ENCODE results near the gene PLXNA1.

Gene PLXNA1

GRCh38 chr3:126982126-126982470 is 817 bp upstream of the PLXNA1 start:
- H3K27ac ChIP-seq (ENCODE audit: low read depth, low read length, severe bottlenecking): no peak overlapping the region
- no peaks in the 10 kb centered on the region for H3K9me3 ChIP-seq (ENCODE audit: control insufficient read depth, low read length)
- WGBS, 2 experiments (ENCODE audit: insufficient coverage in 2 of 2): 22 to 34% methylated on average over 8 to 11 of the region's 12 CpGs
- H3K4me3 ChIP-seq (ENCODE audit: extremely low read depth, insufficient read depth, low read length, poor library complexity, severe bottlenecking): peak overlapping the region; percentile 33
- H3K36me3 ChIP-seq (ENCODE audit: control insufficient read depth, insufficient read depth, low read length): no peaks in the 10 kb centered on the region
- H3K4me1 ChIP-seq (ENCODE audit: control insufficient read depth, insufficient read depth, low read length, poor library complexity, severe bottlenecking): peaks cover 22% of the 10 kb centered on the region

GRCh38 chr3:126983276-126983652 is 349 bp downstream of the PLXNA1 start:
- Histone ChIP-seq H3K9me3 (ENCODE audit: control insufficient read depth, low read length) (no peaks in the 10 kb centered on the region), H3K4me3 (ENCODE audit: extremely low read depth, insufficient read depth, low read length, poor library complexity, severe bottlenecking) (peak overlapping the region; percentile 65), H3K4me1 (ENCODE audit: control insufficient read depth, insufficient read depth, low read length, poor library complexity, severe bottlenecking) (peaks cover 22% of the 10 kb centered on the region), H3K36me3 (ENCODE audit: control insufficient read depth, insufficient read depth, low read length) (peaks cover 3% of the 10 kb centered on the region), H3K27ac (ENCODE audit: low read depth, low read length, severe bottlenecking) (no peak overlapping the region)
- 0% methylated on average over 43 to 60 of the region's 70 CpGs for WGBS, 2 experiments (ENCODE audit: insufficient coverage in 2 of 2)

- H3K9me3 ChIP-seq (ENCODE audit: control insufficient read depth, low read length): no peaks in the 10 kb centered on the region
- 1% methylated on average over 33 to 53 of the region's 61 CpGs for WGBS, 2 experiments (ENCODE audit: insufficient coverage in 2 of 2)
- H3K4me3 ChIP-seq (ENCODE audit: extremely low read depth, insufficient read depth, low read length, poor library complexity, severe bottlenecking): peak overlapping the region; percentile 65
- no peak overlapping the region for H3K27ac ChIP-seq (ENCODE audit: low read depth, low read length, severe bottlenecking)
- peaks cover 6% of the 10 kb centered on the region for H3K36me3 ChIP-seq (ENCODE audit: control insufficient read depth, insufficient read depth, low read length)
- H3K4me1 ChIP-seq (ENCODE audit: control insufficient read depth, insufficient read depth, low read length, poor library complexity, severe bottlenecking): peaks cover 21% of the 10 kb centered on the region
Observed at GRCh38 chr3:126983653-126984390, 907 bp downstream of the PLXNA1 start.

GRCh38 chr3:126984391-126985131 is 1.6 kb downstream of the PLXNA1 start:
- H3K9me3 ChIP-seq (ENCODE audit: control insufficient read depth, low read length): no peaks in the 10 kb centered on the region
- H3K27ac ChIP-seq (ENCODE audit: low read depth, low read length, severe bottlenecking): peak overlapping the region; percentile 39
- WGBS, 2 experiments (ENCODE audit: insufficient coverage in 2 of 2): 67 to 68% methylated on average over 18 to 20 of the region's 21 CpGs
- H3K4me1 ChIP-seq (ENCODE audit: control insufficient read depth, insufficient read depth, low read length, poor library complexity, severe bottlenecking): peaks cover 18% of the 10 kb centered on the region
- H3K36me3 ChIP-seq (ENCODE audit: control insufficient read depth, insufficient read depth, low read length): peaks cover 13% of the 10 kb centered on the region
- peak overlapping the region; percentile 65 for H3K4me3 ChIP-seq (ENCODE audit: extremely low read depth, insufficient read depth, low read length, poor library complexity, severe bottlenecking)

GRCh38 chr3:126985132-126985985 is 2.4 kb downstream of the PLXNA1 start:
- 83 to 85% methylated on average over 13 of the region's 17 CpGs for WGBS, 2 experiments (ENCODE audit: insufficient coverage in 2 of 2)
- Histone ChIP-seq H3K27ac (ENCODE audit: low read depth, low read length, severe bottlenecking) (peak overlapping the region; percentile 29), H3K4me3 (ENCODE audit: extremely low read depth, insufficient read depth, low read length, poor library complexity, severe bottlenecking) (peak overlapping the region; percentile 65), H3K9me3 (ENCODE audit: control insufficient read depth, low read length) (no peaks in the 10 kb centered on the region), H3K36me3 (ENCODE audit: control insufficient read depth, insufficient read depth, low read length) (peaks cover 21% of the 10 kb centered on the region), H3K4me1 (ENCODE audit: control insufficient read depth, insufficient read depth, low read length, poor library complexity, severe bottlenecking) (peaks cover 18% of the 10 kb centered on the region)

GRCh38 chr3:126986001-126986400 is 3.1 kb downstream of the PLXNA1 start:
- Histone ChIP-seq H3K4me3 (ENCODE audit: extremely low read depth, insufficient read depth, low read length, poor library complexity, severe bottlenecking) (no peak overlapping the region), H3K9me3 (ENCODE audit: control insufficient read depth, low read length) (no peaks in the 10 kb centered on the region), H3K27ac (ENCODE audit: low read depth, low read length, severe bottlenecking) (peak overlapping the region; percentile 29), H3K36me3 (ENCODE audit: control insufficient read depth, insufficient read depth, low read length) (peaks cover 28% of the 10 kb centered on the region), H3K4me1 (ENCODE audit: control insufficient read depth, insufficient read depth, low read length, poor library complexity, severe bottlenecking) (peaks cover 18% of the 10 kb centered on the region)
- 77 to 82% methylated on average over 4 to 5 of the region's 9 CpGs for WGBS, 2 experiments (ENCODE audit: insufficient coverage in 2 of 2)

GRCh38 chr3:126987129-126987528 is 4.2 kb downstream of the PLXNA1 start:
- WGBS, 2 experiments (ENCODE audit: insufficient coverage in 2 of 2): 91 to 98% methylated on average over 4 of the region's 4 CpGs
- H3K27ac ChIP-seq (ENCODE audit: low read depth, low read length, severe bottlenecking): no peak overlapping the region
- H3K4me3 ChIP-seq (ENCODE audit: extremely low read depth, insufficient read depth, low read length, poor library complexity, severe bottlenecking): no peak overlapping the region

GRCh38 chr3:126987596-126987995 is 4.7 kb downstream of the PLXNA1 start:
- Histone ChIP-seq H3K9me3 (ENCODE audit: control insufficient read depth, low read length) (no peaks in the 10 kb centered on the region), H3K36me3 (ENCODE audit: control insufficient read depth, insufficient read depth, low read length) (peaks cover 36% of the 10 kb centered on the region), H3K4me3 (ENCODE audit: extremely low read depth, insufficient read depth, low read length, poor library complexity, severe bottlenecking) (no peak overlapping the region), H3K27ac (ENCODE audit: low read depth, low read length, severe bottlenecking) (no peak overlapping the region), H3K4me1 (ENCODE audit: control insufficient read depth, insufficient read depth, low read length, poor library complexity, severe bottlenecking) (peaks cover 18% of the 10 kb centered on the region)
- WGBS, 2 experiments (ENCODE audit: insufficient coverage in 2 of 2): 94 to 96% methylated on average over 8 of the region's 8 CpGs

More at GRCh38 chr3:126987129-126987528, 4.2 kb downstream of the PLXNA1 start:
- peaks cover 18% of the 10 kb centered on the region for H3K4me1 ChIP-seq (ENCODE audit: control insufficient read depth, insufficient read depth, low read length, poor library complexity, severe bottlenecking)
- peaks cover 33% of the 10 kb centered on the region for H3K36me3 ChIP-seq (ENCODE audit: control insufficient read depth, insufficient read depth, low read length)
- H3K9me3 ChIP-seq (ENCODE audit: control insufficient read depth, low read length): no peaks in the 10 kb centered on the region

GRCh38 chr3:126988451-126989021 is 5.6 kb downstream of the PLXNA1 start:
- peaks cover 41% of the 10 kb centered on the region for H3K36me3 ChIP-seq (ENCODE audit: control insufficient read depth, insufficient read depth, low read length)
- 95 to 97% methylated on average over 26 of the region's 26 CpGs for whole genome bisulfite sequencing, 2 experiments (ENCODE audit: insufficient coverage in 2 of 2)
- no peak overlapping the region for H3K4me3 ChIP-seq (ENCODE audit: extremely low read depth, insufficient read depth, low read length, poor library complexity, severe bottlenecking)
- H3K27ac ChIP-seq (ENCODE audit: low read depth, low read length, severe bottlenecking): no peak overlapping the region
- peaks cover 18% of the 10 kb centered on the region for H3K4me1 ChIP-seq (ENCODE audit: control insufficient read depth, insufficient read depth, low read length, poor library complexity, severe bottlenecking)
- H3K9me3 ChIP-seq (ENCODE audit: control insufficient read depth, low read length): no peaks in the 10 kb centered on the region

GRCh38 chr3:126989316-126990023 is 6.6 kb downstream of the PLXNA1 start:
- Histone ChIP-seq H3K27ac (ENCODE audit: low read depth, low read length, severe bottlenecking) (no peak overlapping the region), H3K4me3 (ENCODE audit: extremely low read depth, insufficient read depth, low read length, poor library complexity, severe bottlenecking) (no peak overlapping the region), H3K36me3 (ENCODE audit: control insufficient read depth, insufficient read depth, low read length) (peaks cover 45% of the 10 kb centered on the region), H3K9me3 (ENCODE audit: control insufficient read depth, low read length) (no peaks in the 10 kb centered on the region), H3K4me1 (ENCODE audit: control insufficient read depth, insufficient read depth, low read length, poor library complexity, severe bottlenecking) (peaks cover 15% of the 10 kb centered on the region)
- WGBS, 2 experiments (ENCODE audit: insufficient coverage in 2 of 2): 96 to 97% methylated on average over 35 to 36 of the region's 36 CpGs
